Chondrocyte (in vitro differentiated cells): ENCODE measurements around the gene TP53I11. TPM values are rescaled to one million over a fixed set of nuclear protein-coding genes. Genes with fewer than 3 reads are reported as not detected.

ENCODE experiments used
- DNase-seq: peaks from one replicate; pipeline ENCODE4 v3.0.0; 2021; ENCODE audit warnings: mixed read lengths, low spot score
- H3K27ac Mint-ChIP-seq: one replicate; pipeline ENCODE4 v1.8.0; 2021; ENCODE audit warnings: mild to moderate bottlenecking, moderate library complexity, mixed read lengths; ENCODE audit not compliant: unreplicated experiment
- H3K27me3 Mint-ChIP-seq: 2 replicates; pipeline ENCODE4 v1.8.0; 2021; ENCODE audit warnings: low read depth, mixed read lengths
- H3K36me3 Mint-ChIP-seq: 2 replicates; pipeline ENCODE4 v1.8.0; 2021; ENCODE audit warnings: low read depth, mixed read lengths
- H3K4me1 Mint-ChIP-seq: 2 replicates; pipeline ENCODE4 v1.8.0; 2021; ENCODE audit warnings: low read depth, mild to moderate bottlenecking, mixed read lengths
- H3K4me3 Mint-ChIP-seq: one replicate; pipeline ENCODE4 v1.8.0; 2021; ENCODE audit warnings: mild to moderate bottlenecking, moderate library complexity, mixed read lengths; ENCODE audit not compliant: unreplicated experiment
- H3K9me3 Mint-ChIP-seq: 2 replicates; pipeline ENCODE4 v1.8.0; 2021; ENCODE audit warnings: low read depth, mixed read lengths
- CTCF ChIP-seq: fragments of 200-600 bp; sonication (generic); IDR thresholded peaks from 2 replicates; pipeline ENCODE4 v1.5.0; 2021; ENCODE audit warnings: antibody characterized with exemption, mild to moderate bottlenecking, moderate library complexity
- total RNA-seq: library from RNA; stranded (reverse); gene quantifications from 3 replicates; pipeline ENCODE4 v1.2.1, GENCODE V29; 2021

Gene TP53I11
- total RNA-seq, 1 donor from 2014 or later, result 97.5 TPM

- Mint-ChIP-seq H3K4me1 (peaks cover 4% of the 10 kb centered on the region), H3K9me3 (no peaks in the 10 kb centered on the region), H3K27ac (no peak overlapping the region), H3K27me3 (peaks cover 23% of the 10 kb centered on the region), H3K36me3 (no peaks in the 10 kb centered on the region), H3K4me3 (no peak overlapping the region)
- TF ChIP-seq CTCF, result no peak
- DNase-seq, result no peak
Measured at GRCh38 chr11:44906649-44907048, 44.0 kb downstream of the TP53I11 start.

- no peak overlapping the region for H3K4me3 Mint-ChIP-seq
- TF ChIP-seq CTCF, result no peak
- peaks cover 23% of the 10 kb centered on the region for H3K27me3 Mint-ChIP-seq
- H3K27ac Mint-ChIP-seq, result no peak overlapping the region
- no peaks in the 10 kb centered on the region for H3K36me3 Mint-ChIP-seq
- no peak for DNase-seq
- H3K4me1 Mint-ChIP-seq, result no peaks in the 10 kb centered on the region
- no peaks in the 10 kb centered on the region for H3K9me3 Mint-ChIP-seq
Measured at GRCh38 chr11:44905131-44905866, 45.4 kb downstream of the TP53I11 start.

- H3K27ac Mint-ChIP-seq, result no peak overlapping the region
- DNase-seq, result no peak
- peaks cover 23% of the 10 kb centered on the region for H3K27me3 Mint-ChIP-seq
- no peaks in the 10 kb centered on the region for H3K36me3 Mint-ChIP-seq
- H3K4me3 Mint-ChIP-seq, result no peak overlapping the region
- no peak for TF ChIP-seq CTCF
- H3K9me3 Mint-ChIP-seq, result no peaks in the 10 kb centered on the region
- H3K4me1 Mint-ChIP-seq, result no peaks in the 10 kb centered on the region
Measured at GRCh38 chr11:44904261-44905020, 46.2 kb downstream of the TP53I11 start.

- Mint-ChIP-seq H3K27me3 (peaks cover 23% of the 10 kb centered on the region), H3K36me3 (no peaks in the 10 kb centered on the region), H3K4me3 (no peak overlapping the region), H3K27ac (no peak overlapping the region), H3K4me1 (no peaks in the 10 kb centered on the region), H3K9me3 (peaks cover 4% of the 10 kb centered on the region)
- TF ChIP-seq CTCF, result no peak
- DNase-seq, result no peak
Measured at GRCh38 chr11:44903518-44903917, 47.2 kb downstream of the TP53I11 start.

- no peak overlapping the region for H3K27ac Mint-ChIP-seq
- no peak for DNase-seq
- H3K36me3 Mint-ChIP-seq, result no peaks in the 10 kb centered on the region
- H3K9me3 Mint-ChIP-seq, result peaks cover 4% of the 10 kb centered on the region
- H3K27me3 Mint-ChIP-seq, result peaks cover 20% of the 10 kb centered on the region
- H3K4me1 Mint-ChIP-seq, result no peaks in the 10 kb centered on the region
- H3K4me3 Mint-ChIP-seq, result no peak overlapping the region
- no peak for TF ChIP-seq CTCF
Measured at GRCh38 chr11:44903035-44903434, 47.6 kb downstream of the TP53I11 start.
